K562 (cell line): ENCODE results near the gene NUP98. TPM values are rescaled to one million over a fixed set of nuclear protein-coding genes. Genes with fewer than 3 reads are reported as not detected.
A peak's percentile ranks its signal among the peaks of the same experiment; 100 is the strongest.

ENCODE experiments used
- HDAC8 ChIP-seq: fragments of 450-650 bp; IDR thresholded peaks from 2 replicates; pipeline ENCODE4 v1.6.1; 2016; ENCODE audit warnings: mild to moderate bottlenecking, missing genetic modification characterization, moderate library complexity, missing compliant biosample characterization
- ILK ChIP-seq: fragments of 450-650 bp; IDR thresholded peaks from 2 replicates; pipeline ENCODE4 v1.6.1; 2016; ENCODE audit warnings: missing genetic modification characterization, low read depth, mild to moderate bottlenecking, missing compliant biosample characterization, moderate library complexity, borderline replicate concordance
- MYNN ChIP-seq, 2 experiments: sonication (generic); formaldehyde crosslinking in 1 of 2; IDR thresholded peaks; 2 replicates each; pipeline versions ENCODE4 v1.5.0 to v1.6.1; 2016 to 2020; ENCODE audit warnings: antibody characterized with exemption in 1 of 2, missing genetic modification reagents in 1 of 2
- NFE2 ChIP-seq: IDR thresholded peaks from 2 replicates; pipeline ENCODE4 v1.6.1; 2014; ENCODE audit warnings: antibody characterized with exemption, low read depth
- NFIC ChIP-seq: fragments of 450-650 bp; IDR thresholded peaks from 2 replicates; pipeline ENCODE4 v1.6.1; 2017; ENCODE audit warnings: mild to moderate bottlenecking, inconsistent platforms
- SETDB1 ChIP-seq: IDR thresholded peaks from one replicate; pipeline ENCODE4 v1.6.1; 2012; ENCODE audit warnings: low read length, control low read depth, inconsistent platforms
- SMARCA5 ChIP-seq: fragments of 450-650 bp; IDR thresholded peaks from 2 replicates; pipeline ENCODE4 v1.6.1; 2016
- SNIP1 ChIP-seq: fragments of 450-650 bp; IDR thresholded peaks from 2 replicates; pipeline ENCODE4 v1.7.1; 2017; ENCODE audit warnings: low read depth, mild to moderate bottlenecking
- STAG1 ChIP-seq: sonication (generic); formaldehyde crosslinking; IDR thresholded peaks from 2 replicates; pipeline ENCODE4 v1.5.0; 2020; ENCODE audit warnings: missing genetic modification reagents, borderline replicate concordance
- TCF3 ChIP-seq: sonication (generic); formaldehyde crosslinking; IDR thresholded peaks from 2 replicates; pipeline ENCODE4 v1.4.0; 2020; ENCODE audit warnings: mild to moderate bottlenecking, missing genetic modification reagents
- WHSC1 ChIP-seq: IDR thresholded peaks from one replicate; pipeline ENCODE4 v1.6.1; 2012; ENCODE audit warnings: low read length, control low read depth, inconsistent platforms
- XRCC4 ChIP-seq: IDR thresholded peaks from one replicate; pipeline ENCODE4 v1.6.1; 2011; ENCODE audit not compliant: insufficient read depth, insufficient read length; ENCODE audit errors: extremely low read depth
- ZNF589 ChIP-seq: fragments of 200-800 bp; sonication (Bioruptor generic); IDR thresholded peaks from 2 replicates; pipeline ENCODE4 v1.6.1; 2016; ENCODE audit warnings: low read depth, missing genetic modification characterization, missing compliant biosample characterization
- ZNF79 ChIP-seq: fragments of 250-450 bp; sonication (Bioruptor Pico); IDR thresholded peaks from 2 replicates; pipeline ENCODE4 v1.4.0; 2020; ENCODE audit warnings: low read depth, mild to moderate bottlenecking, moderate library complexity
- polyA plus RNA-seq, 8 experiments: library from polyadenylated mRNA; depleted of rRNA in 4 of 8; stranded (reverse) in 5 of 8; unstranded in 3 of 8; fragments of >200 nt; fragmentation: Nextera tagmentation in 2 of 8; fragmentation: Illumina TruSeq in 1 of 8; extraction: Ambion mirVana in 2 of 8; extraction: Trizol in 1 of 8; gene quantifications; 2 replicates each; pipeline versions ENCODE4 v1.2.1 to v1.2.3, GENCODE V29; 2011 to 2014; ENCODE audit warnings: inconsistent platforms in 1 of 8, missing spikeins in 1 of 8
- total RNA-seq, 7 experiments: library from RNA; depleted of rRNA in 6 of 7; stranded (reverse); fragments of >200 nt in 6 of 7; fragmentation: Illumina TruSeq in 2 of 7; extraction: Trizol in 2 of 7; gene quantifications; 2 replicates each; pipeline versions ENCODE4 v1.2.1 to v1.2.3, GENCODE V29; 2011 to 2021; ENCODE audit warnings: low replicate concordance in 1 of 7
- TF ChIP-seq, protein P1 (sequence below), 2 experiments: fragments of 150-350 bp in 1 of 2; IDR thresholded peaks; 2 replicates each; pipeline ENCODE4 v1.6.1; 2012 to 2016; ENCODE audit warnings: low read depth in 2 of 2, low read length in 2 of 2, mild to moderate bottlenecking in 1 of 2, moderate library complexity in 1 of 2
- TF ChIP-seq, protein P2 (sequence below): fragments of 250-450 bp; sonication (Bioruptor Pico); IDR thresholded peaks from 2 replicates; pipeline ENCODE4 v1.4.0; 2020
- TF ChIP-seq, protein P3 (sequence below): fragments of 250-450 bp; sonication (Bioruptor Pico); IDR thresholded peaks from 2 replicates; pipeline ENCODE4 v1.4.0; 2020; ENCODE audit warnings: mild to moderate bottlenecking, moderate library complexity

The NUP98 gene
- total and polyA plus RNA-seq, 9 of the 15 experiments (the other 6 are each of a cell fraction or from before 2014, with no cell fraction given), result 45.1 to 196 (median 130) TPM

DNA sequence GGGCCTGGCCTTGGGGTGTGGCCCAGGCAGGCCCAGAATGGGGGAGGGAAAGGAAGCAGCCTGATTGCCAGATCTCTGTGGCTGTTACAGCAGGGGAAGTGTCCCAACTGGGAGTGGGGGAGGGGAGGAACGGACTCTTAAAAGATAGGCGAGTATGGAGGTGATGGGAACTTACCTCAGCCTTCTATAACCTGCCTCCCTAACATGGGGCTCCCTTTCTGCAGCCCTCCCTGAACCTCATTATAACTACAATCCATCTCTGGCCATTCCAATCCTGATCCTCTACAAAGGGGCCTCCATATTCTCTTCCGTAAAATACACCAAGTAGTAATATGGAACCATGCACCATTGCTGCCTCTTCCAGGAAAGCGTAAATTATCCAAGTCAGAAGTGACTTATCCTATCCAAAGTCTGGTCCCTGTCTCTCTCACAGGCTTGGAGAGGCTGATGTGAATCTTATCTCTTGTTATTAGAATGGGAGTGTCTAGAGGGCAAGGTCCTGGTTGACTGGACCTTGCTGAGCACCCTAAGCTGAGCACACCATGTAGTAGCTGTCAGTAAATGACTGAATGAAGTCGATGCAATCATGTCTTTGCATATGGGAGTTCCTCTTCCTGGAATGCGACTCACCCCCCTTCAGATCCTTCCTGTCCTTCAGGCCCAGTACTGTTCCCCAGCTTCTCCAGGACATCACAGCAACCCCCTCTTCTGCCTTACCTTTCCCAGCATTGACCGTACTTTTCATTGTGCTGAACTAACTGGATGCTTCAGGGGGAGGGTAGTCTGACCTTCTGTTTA, 37.5 kb upstream of the NUP98 start (continued):
- peak; percentile 72 for TF ChIP-seq NFIC
- no peak; the same call in 1 of the 2 replicates for TF ChIP-seq NFE2
- TF ChIP-seq, protein P1, sequence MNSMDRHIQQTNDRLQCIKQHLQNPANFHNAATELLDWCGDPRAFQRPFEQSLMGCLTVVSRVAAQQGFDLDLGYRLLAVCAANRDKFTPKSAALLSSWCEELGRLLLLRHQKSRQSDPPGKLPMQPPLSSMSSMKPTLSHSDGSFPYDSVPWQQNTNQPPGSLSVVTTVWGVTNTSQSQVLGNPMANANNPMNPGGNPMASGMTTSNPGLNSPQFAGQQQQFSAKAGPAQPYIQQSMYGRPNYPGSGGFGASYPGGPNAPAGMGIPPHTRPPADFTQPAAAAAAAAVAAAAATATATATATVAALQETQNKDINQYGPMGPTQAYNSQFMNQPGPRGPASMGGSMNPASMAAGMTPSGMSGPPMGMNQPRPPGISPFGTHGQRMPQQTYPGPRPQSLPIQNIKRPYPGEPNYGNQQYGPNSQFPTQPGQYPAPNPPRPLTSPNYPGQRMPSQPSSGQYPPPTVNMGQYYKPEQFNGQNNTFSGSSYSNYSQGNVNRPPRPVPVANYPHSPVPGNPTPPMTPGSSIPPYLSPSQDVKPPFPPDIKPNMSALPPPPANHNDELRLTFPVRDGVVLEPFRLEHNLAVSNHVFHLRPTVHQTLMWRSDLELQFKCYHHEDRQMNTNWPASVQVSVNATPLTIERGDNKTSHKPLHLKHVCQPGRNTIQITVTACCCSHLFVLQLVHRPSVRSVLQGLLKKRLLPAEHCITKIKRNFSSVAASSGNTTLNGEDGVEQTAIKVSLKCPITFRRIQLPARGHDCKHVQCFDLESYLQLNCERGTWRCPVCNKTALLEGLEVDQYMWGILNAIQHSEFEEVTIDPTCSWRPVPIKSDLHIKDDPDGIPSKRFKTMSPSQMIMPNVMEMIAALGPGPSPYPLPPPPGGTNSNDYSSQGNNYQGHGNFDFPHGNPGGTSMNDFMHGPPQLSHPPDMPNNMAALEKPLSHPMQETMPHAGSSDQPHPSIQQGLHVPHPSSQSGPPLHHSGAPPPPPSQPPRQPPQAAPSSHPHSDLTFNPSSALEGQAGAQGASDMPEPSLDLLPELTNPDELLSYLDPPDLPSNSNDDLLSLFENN (IDR thresholded peaks at IDR 0.05; ENCODE audit: low read depth in 2 of 2, low read length in 2 of 2), result peak in 1 of 2 experiments; percentile 86; a peak in 2 of 4 replicates
- TF ChIP-seq, protein P2, sequence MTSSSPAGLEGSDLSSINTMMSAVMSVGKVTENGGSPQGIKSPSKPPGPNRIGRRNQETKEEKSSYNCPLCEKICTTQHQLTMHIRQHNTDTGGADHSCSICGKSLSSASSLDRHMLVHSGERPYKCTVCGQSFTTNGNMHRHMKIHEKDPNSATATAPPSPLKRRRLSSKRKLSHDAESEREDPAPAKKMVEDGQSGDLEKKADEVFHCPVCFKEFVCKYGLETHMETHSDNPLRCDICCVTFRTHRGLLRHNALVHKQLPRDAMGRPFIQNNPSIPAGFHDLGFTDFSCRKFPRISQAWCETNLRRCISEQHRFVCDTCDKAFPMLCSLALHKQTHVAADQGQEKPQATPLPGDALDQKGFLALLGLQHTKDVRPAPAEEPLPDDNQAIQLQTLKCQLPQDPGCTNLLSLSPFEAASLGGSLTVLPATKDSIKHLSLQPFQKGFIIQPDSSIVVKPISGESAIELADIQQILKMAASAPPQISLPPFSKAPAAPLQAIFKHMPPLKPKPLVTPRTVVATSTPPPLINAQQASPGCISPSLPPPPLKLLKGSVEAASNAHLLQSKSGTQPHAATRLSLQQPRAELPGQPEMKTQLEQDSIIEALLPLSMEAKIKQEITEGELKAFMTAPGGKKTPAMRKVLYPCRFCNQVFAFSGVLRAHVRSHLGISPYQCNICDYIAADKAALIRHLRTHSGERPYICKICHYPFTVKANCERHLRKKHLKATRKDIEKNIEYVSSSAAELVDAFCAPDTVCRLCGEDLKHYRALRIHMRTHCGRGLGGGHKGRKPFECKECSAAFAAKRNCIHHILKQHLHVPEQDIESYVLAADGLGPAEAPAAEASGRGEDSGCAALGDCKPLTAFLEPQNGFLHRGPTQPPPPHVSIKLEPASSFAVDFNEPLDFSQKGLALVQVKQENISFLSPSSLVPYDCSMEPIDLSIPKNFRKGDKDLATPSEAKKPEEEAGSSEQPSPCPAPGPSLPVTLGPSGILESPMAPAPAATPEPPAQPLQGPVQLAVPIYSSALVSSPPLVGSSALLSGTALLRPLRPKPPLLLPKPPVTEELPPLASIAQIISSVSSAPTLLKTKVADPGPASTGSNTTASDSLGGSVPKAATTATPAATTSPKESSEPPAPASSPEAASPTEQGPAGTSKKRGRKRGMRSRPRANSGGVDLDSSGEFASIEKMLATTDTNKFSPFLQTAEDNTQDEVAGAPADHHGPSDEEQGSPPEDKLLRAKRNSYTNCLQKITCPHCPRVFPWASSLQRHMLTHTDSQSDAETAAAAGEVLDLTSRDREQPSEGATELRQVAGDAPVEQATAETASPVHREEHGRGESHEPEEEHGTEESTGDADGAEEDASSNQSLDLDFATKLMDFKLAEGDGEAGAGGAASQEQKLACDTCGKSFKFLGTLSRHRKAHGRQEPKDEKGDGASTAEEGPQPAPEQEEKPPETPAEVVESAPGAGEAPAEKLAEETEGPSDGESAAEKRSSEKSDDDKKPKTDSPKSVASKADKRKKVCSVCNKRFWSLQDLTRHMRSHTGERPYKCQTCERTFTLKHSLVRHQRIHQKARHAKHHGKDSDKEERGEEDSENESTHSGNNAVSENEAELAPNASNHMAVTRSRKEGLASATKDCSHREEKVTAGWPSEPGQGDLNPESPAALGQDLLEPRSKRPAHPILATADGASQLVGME, result no peak
- peak; percentile 93 for TF ChIP-seq MYNN (IDR thresholded peaks at IDR 0.05)
- no peak for TF ChIP-seq MYNN (CRISPR knock-in tag; IDR thresholded peaks at IDR 0.05)
- no peak for TF ChIP-seq WHSC1
- no peak for TF ChIP-seq SNIP1
- 0 out of 2 replicates have a peak, but pooled peaks have one; percentile 31 for TF ChIP-seq SMARCA5
- TF ChIP-seq XRCC4, result no peak
- no peak for TF ChIP-seq STAG1
- no peak for TF ChIP-seq ZNF79
- no peak for TF ChIP-seq SETDB1
- TF ChIP-seq ZNF589 (CRISPR knock-in tag), result peak; percentile 81; the same call in 1 of the 2 replicates
- no peak for TF ChIP-seq ILK (tag)
- TF ChIP-seq, protein P3, sequence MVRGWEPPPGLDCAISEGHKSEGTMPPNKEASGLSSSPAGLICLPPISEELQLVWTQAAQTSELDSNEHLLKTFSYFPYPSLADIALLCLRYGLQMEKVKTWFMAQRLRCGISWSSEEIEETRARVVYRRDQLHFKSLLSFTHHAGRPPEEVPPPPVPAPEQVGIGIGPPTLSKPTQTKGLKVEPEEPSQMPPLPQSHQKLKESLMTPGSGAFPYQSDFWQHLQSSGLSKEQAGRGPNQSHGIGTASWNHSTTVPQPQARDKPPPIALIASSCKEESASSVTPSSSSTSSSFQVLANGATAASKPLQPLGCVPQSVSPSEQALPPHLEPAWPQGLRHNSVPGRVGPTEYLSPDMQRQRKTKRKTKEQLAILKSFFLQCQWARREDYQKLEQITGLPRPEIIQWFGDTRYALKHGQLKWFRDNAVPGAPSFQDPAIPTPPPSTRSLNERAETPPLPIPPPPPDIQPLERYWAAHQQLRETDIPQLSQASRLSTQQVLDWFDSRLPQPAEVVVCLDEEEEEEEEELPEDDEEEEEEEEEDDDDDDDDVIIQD (CRISPR knock-in tag), result no peak
- no peak for TF ChIP-seq HDAC8 (tag)
- TF ChIP-seq TCF3 (CRISPR knock-in tag), result peak; percentile 71
